K562 (cell line): ENCODE measurements around the gene HES3. TPM values are rescaled to one million over a fixed set of nuclear protein-coding genes. Genes with fewer than 3 reads are reported as not detected.
A peak's percentile ranks its signal among the peaks of the same experiment; 100 is the strongest.

Experiments used
- ATAC-seq: fragments of 200-7000 bp; cut with Tn5 transposase; 3 replicates; pipeline ENCODE4 v1.9.1; 2020; ENCODE audit warnings: moderate library complexity
- BruUV-seq: library from RNA; stranded (reverse); fragments of 400-500 nt; replicated peaks from 2 replicates; lab custom pipeline; 2021; lab: Mats Ljungman, UMichigan
- CTCF ChIA-PET: fragments of 300-600 bp; formaldehyde crosslinking; extraction: SDS; loops from one replicate; lab custom pipeline; 2021; ENCODE audit warnings: low intra/inter-chr PET ratio; lab: Yijun Ruan, JAX
- POLR2A ChIA-PET: fragments of 300-600, 350-650 bp; sonication (Branson Sonifier 250); formaldehyde crosslinking; extraction: SDS; loops from one replicate; lab custom pipeline; 2021; ENCODE audit warnings: antibody characterized with exemption, inconsistent platforms; lab: Yijun Ruan, JAX
- DNase-seq, 4 experiments: peaks; one replicate each; pipeline versions ENCODE4 v3.0.0 to v3.0.0-alpha.2; 2011 to 2018; ENCODE audit warnings: low spot score in 3 of 4, mixed read lengths in 3 of 4; ENCODE audit errors: extremely low read depth in 1 of 4
- FAIRE-seq: peaks from 2 replicates; lab custom pipeline; 2011; peaks lifted over from hg19 to GRCh38; lab: Jason Lieb, UNC
- H2AFZ ChIP-seq: 2 replicates; pipeline ENCODE4 v1.6.0; 2011; ENCODE audit warnings: low read depth, low read length, control low read depth, inconsistent platforms
- H3K27ac ChIP-seq: fragments of 200-600 bp; 3 replicates; pipeline ENCODE4 v1.8.0; 2011; ENCODE audit warnings: low read depth, mild to moderate bottlenecking, control low read depth, inconsistent platforms, low read length, moderate library complexity, mixed read lengths; ENCODE audit errors: extremely low read depth
- H3K27me3 ChIP-seq, 2 experiments: fragments of 300-600 bp in 1 of 2; 2 replicates in 1 of 2; 3 replicates in 1 of 2; pipeline versions ENCODE4 v1.6.0 to v1.8.0; 2011; ENCODE audit warnings: inconsistent platforms in 2 of 2, low read length in 2 of 2, mild to moderate bottlenecking in 1 of 2, mixed read lengths in 1 of 2, moderate library complexity in 1 of 2; ENCODE audit not compliant: control insufficient read depth in 2 of 2, insufficient read depth in 2 of 2
- H3K36me3 ChIP-seq: fragments of 300-600 bp; 3 replicates; pipeline ENCODE4 v1.8.0; 2011; ENCODE audit warnings: mild to moderate bottlenecking, low read length, inconsistent platforms; ENCODE audit not compliant: control insufficient read depth, insufficient read depth
- H3K4me1 ChIP-seq, 2 experiments: fragments of 200-600 bp in 1 of 2; replicated peaks in 1 of 2; 2 replicates in 1 of 2; 3 replicates in 1 of 2; pipeline versions ENCODE4 v1.5.1 to v1.8.0; 2011; ENCODE audit warnings: inconsistent platforms in 2 of 2, low read length in 2 of 2, mild to moderate bottlenecking in 1 of 2, mixed read lengths in 1 of 2, moderate library complexity in 1 of 2; ENCODE audit not compliant: control insufficient read depth in 2 of 2, insufficient read depth in 2 of 2
- H3K4me2 ChIP-seq: 2 replicates; pipeline ENCODE4 v1.6.1; 2011; ENCODE audit warnings: low read length, control low read depth, inconsistent platforms, mixed read lengths; ENCODE audit not compliant: insufficient read depth
- H3K4me3 ChIP-seq: fragments of 200-600 bp; sonication (generic), shearing (Covaris generic); 2 replicates; pipeline ENCODE4 v1.5.1; 2016; ENCODE audit warnings: control low read depth, inconsistent platforms
- H3K79me2 ChIP-seq: fragments of 200-600 bp; 3 replicates; pipeline ENCODE4 v1.8.0; 2011; ENCODE audit warnings: low read length, inconsistent platforms; ENCODE audit not compliant: control insufficient read depth, insufficient read depth
- H3K9ac ChIP-seq, 2 experiments: 2 replicates each; pipeline versions ENCODE4 v1.6.0 to v1.6.1; 2011; ENCODE audit warnings: low read depth in 2 of 2, low read length in 2 of 2, control low read depth in 1 of 2, inconsistent platforms in 1 of 2, mild to moderate bottlenecking in 1 of 2, mixed read lengths in 1 of 2; ENCODE audit not compliant: insufficient read depth in 1 of 2
- H3K9me1 ChIP-seq: one replicate; pipeline ENCODE4 v1.6.0; 2011; ENCODE audit warnings: inconsistent platforms, mild to moderate bottlenecking, low read length, moderate library complexity; ENCODE audit not compliant: control insufficient read depth, insufficient read depth
- H3K9me3 ChIP-seq: replicated peaks from 2 replicates; pipeline ENCODE4 v1.5.1; 2011; ENCODE audit warnings: low read depth, low read length, inconsistent platforms; ENCODE audit not compliant: control insufficient read depth, insufficient read depth
- H4K20me1 ChIP-seq: replicated peaks from 2 replicates; pipeline ENCODE4 v1.6.1; 2011; ENCODE audit warnings: low read length, inconsistent platforms, mixed read lengths; ENCODE audit not compliant: control insufficient read depth, insufficient read depth
- BMI1 ChIP-seq: fragments of 150-350 bp; IDR thresholded peaks from 2 replicates; pipeline ENCODE4 v1.6.1; 2014; ENCODE audit warnings: low read length
- CEBPB ChIP-seq: fragments of 450-650 bp; IDR thresholded peaks from 2 replicates; pipeline ENCODE4 v1.6.1; 2016; ENCODE audit warnings: missing genetic modification characterization, missing compliant biosample characterization
- CEBPG ChIP-seq, 3 experiments: fragments of 200-800 bp in 1 of 3; sonication (Bioruptor generic) in 1 of 3; sonication (generic) in 1 of 3; formaldehyde crosslinking in 1 of 3; IDR thresholded peaks in 2 of 3; conservative IDR thresholded peaks in 1 of 3; 2 replicates each; pipeline versions ENCODE4 v1.6.1 to v1.8.0; 2016 to 2022; ENCODE audit warnings: missing compliant biosample characterization in 2 of 3, missing genetic modification characterization in 2 of 3, mild to moderate bottlenecking in 1 of 3, missing genetic modification reagents in 1 of 3
- CXXC5 ChIP-seq: fragments of 250-450 bp; sonication (Bioruptor Pico); IDR thresholded peaks from 2 replicates; pipeline ENCODE4 v1.8.0; 2022; ENCODE audit warnings: inconsistent platforms, mild to moderate bottlenecking, moderate library complexity
- FOXO4 ChIP-seq: fragments of 450-650 bp; formaldehyde crosslinking; IDR thresholded peaks from 2 replicates; pipeline ENCODE4 v1.4.0; 2020; ENCODE audit warnings: mild to moderate bottlenecking, moderate library complexity
- HDAC2 ChIP-seq: fragments of 450-650 bp; IDR thresholded peaks from 2 replicates; pipeline ENCODE4 v1.6.1; 2016; ENCODE audit warnings: mild to moderate bottlenecking
- KDM1A ChIP-seq, 2 experiments: fragments of 450-650 bp; IDR thresholded peaks; 2 replicates each; pipeline ENCODE4 v1.6.1; 2016; ENCODE audit warnings: mild to moderate bottlenecking in 2 of 2
- KLF13 ChIP-seq: fragments of 450-650 bp; IDR thresholded peaks from 2 replicates; pipeline ENCODE4 v1.6.1; 2016; ENCODE audit warnings: missing genetic modification characterization, low read depth, mild to moderate bottlenecking, missing compliant biosample characterization, moderate library complexity, borderline replicate concordance
- MAFF ChIP-seq: IDR thresholded peaks from 2 replicates; pipeline ENCODE4 v1.6.1; 2012; ENCODE audit warnings: low read length, improper control_type of control experiment
- MAFG ChIP-seq: fragments of 450-650 bp; conservative IDR thresholded peaks from 2 replicates; pipeline ENCODE4 v1.6.1; 2016; ENCODE audit warnings: missing genetic modification characterization, missing compliant biosample characterization
- NFE2 ChIP-seq: IDR thresholded peaks from 2 replicates; pipeline ENCODE4 v1.6.1; 2014; ENCODE audit warnings: antibody characterized with exemption, low read depth
- PHF21A ChIP-seq: fragments of 450-650 bp; IDR thresholded peaks from 2 replicates; pipeline ENCODE4 v1.6.1; 2017; ENCODE audit warnings: low read depth, borderline replicate concordance
- RCOR1 ChIP-seq, 2 experiments: IDR thresholded peaks; 2 replicates each; pipeline ENCODE4 v1.6.1; 2012; ENCODE audit warnings: low read depth in 2 of 2, low read length in 2 of 2, borderline replicate concordance in 1 of 2, improper control_type of control experiment in 1 of 2
- ZNF316 ChIP-seq: fragments of 450-650 bp; IDR thresholded peaks from 2 replicates; pipeline ENCODE4 v1.6.1; 2016
- ZNF830 ChIP-seq: fragments of 250-450 bp; sonication (Bioruptor Pico); IDR thresholded peaks from 2 replicates; pipeline ENCODE4 v1.5.0; 2021; ENCODE audit warnings: mild to moderate bottlenecking
- WGBS: fragments of 100-300 bp; shearing (Covaris generic); methylation state at CpG from one replicate; pipeline ENCODE4 v1.1.6; 2016; ENCODE audit warnings: low coverage, mixed read lengths; ENCODE audit not compliant: insufficient coverage; ENCODE audit errors: missing lambda C conversion rate; 5-methylcytosine and 5-hydroxymethylcytosine counted together
- in situ Hi-C: fragments of 300-500 bp; cut with MboI; formaldehyde crosslinking; loops from 4 replicates; pipeline ENCODE4 v1.15.0; 2018; ENCODE audit warnings: inconsistent platforms, mixed read lengths
- intact Hi-C: fragments of 100-400 bp; cut with micrococcal nuclease; formaldehyde crosslinking; loops from 2 replicates; pipeline ENCODE4 v1.14.2; 2022
- polyA plus RNA-seq, 8 experiments: library from polyadenylated mRNA; depleted of rRNA in 4 of 8; stranded (reverse) in 5 of 8; unstranded in 3 of 8; fragments of >200 nt; fragmentation: Nextera tagmentation in 2 of 8; fragmentation: Illumina TruSeq in 1 of 8; extraction: Ambion mirVana in 2 of 8; extraction: Trizol in 1 of 8; gene quantifications; 2 replicates each; pipeline versions ENCODE4 v1.2.1 to v1.2.3, GENCODE V29; 2011 to 2014; ENCODE audit warnings: inconsistent platforms in 1 of 8, missing spikeins in 1 of 8
- total RNA-seq, 7 experiments: library from RNA; depleted of rRNA in 6 of 7; stranded (reverse); fragments of >200 nt in 6 of 7; fragmentation: Illumina TruSeq in 2 of 7; extraction: Trizol in 2 of 7; gene quantifications; 2 replicates each; pipeline versions ENCODE4 v1.2.1 to v1.2.3, GENCODE V29; 2011 to 2021; ENCODE audit warnings: low replicate concordance in 1 of 7
- TF ChIP-seq, protein P1 (sequence below): fragments of 450-650 bp; IDR thresholded peaks from 2 replicates; pipeline ENCODE4 v1.6.1; 2016; ENCODE audit warnings: borderline replicate concordance
- TF ChIP-seq, protein P2 (sequence below), 2 experiments: fragments of 450-650 bp in 1 of 2; sonication (generic) in 1 of 2; formaldehyde crosslinking in 1 of 2; IDR thresholded peaks in 1 of 2; conservative IDR thresholded peaks in 1 of 2; 2 replicates each; pipeline versions ENCODE4 v1.6.1 to v1.8.1; 2016 to 2023; ENCODE audit warnings: mild to moderate bottlenecking in 2 of 2, moderate library complexity in 2 of 2, inconsistent platforms in 1 of 2, missing genetic modification reagents in 1 of 2

Gene HES3
- total and polyA plus RNA-seq, 9 of the 15 experiments (the other 6 are each of a cell fraction or from before 2014, with no cell fraction given) = not detected

DNA sequence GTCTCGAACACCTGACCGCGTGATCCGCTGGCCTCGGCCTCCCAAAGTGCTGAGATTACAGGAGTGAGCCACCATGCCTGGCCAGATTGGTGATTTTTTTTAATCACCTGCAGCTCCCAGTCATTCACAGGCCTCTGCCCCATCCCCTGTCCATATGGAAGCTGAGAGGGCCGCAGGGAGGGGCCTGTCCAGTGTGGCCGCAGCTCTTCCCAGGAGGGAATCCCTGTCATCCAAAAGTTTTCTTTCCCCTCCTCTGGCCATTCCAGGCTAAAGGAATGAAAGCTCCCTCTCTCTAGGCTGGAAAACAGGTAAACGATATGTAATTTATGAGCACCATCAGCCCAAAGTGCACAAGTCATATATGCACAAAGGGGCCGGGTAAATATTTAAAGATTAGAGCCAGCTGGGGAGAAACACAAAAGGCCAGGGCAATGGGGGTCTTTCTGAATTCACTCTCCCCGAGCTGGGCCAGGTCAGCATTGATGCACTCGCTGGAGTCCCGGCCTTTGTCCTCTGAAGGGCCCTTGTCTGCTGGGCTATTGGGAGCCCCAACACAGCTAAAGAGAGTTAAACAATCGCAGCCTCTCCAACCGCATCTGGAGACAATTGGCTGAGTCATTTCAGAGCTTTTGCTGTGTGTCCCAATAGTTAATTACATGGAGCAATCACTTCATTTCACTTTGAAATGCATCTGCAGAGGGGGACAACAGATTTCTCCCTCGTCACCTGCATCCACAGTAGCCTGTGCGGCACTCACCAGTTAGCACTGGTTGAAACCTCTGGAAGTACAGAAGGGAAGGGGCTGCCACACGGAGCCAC, 3.8 kb upstream of the HES3 start:
- in situ Hi-C loops (no loop called here), intact Hi-C loops (no loop called here)
- WGBS = 30% methylated on average over 17 of the region's 17 CpGs

More for the DNA sequence above, 3.8 kb upstream of the HES3 start:
- CTCF ChIA-PET = interaction anchor here (0.6 kb wide), 1 partner anchor 135 kb away, joined by 3 read pairs; no protein-coding TSS in a partner anchor
- Histone ChIP-seq H3K36me3 (no peaks in the 10 kb centered on the region), H3K4me2 (no peak overlapping the region), H3K27me3 (peaks cover 35 to 47% of the 10 kb centered on the region in 2 experiments), H2AFZ (no peak overlapping the region)
- POLR2A ChIA-PET = interaction anchor here (0.5 to 1.2 kb wide), 6 partner anchors 10 to 92 kb away, joined by 3 to 5 read pairs (median 4); no protein-coding TSS in a partner anchor
- no TSS peak for BruUV-seq
- TF ChIP-seq CEBPG (CRISPR knock-in tag; IDR thresholded peaks at IDR 0.05) (peak; percentile 19; the same call in 1 of the 2 replicates), CEBPG (tag; conservative IDR thresholded peaks at IDR 0.05 in 1 of 2, IDR thresholded peaks at IDR 0.05 in 1 of 2) (peak in 1 of 2 experiments; percentile 66; a peak in 2 of 4 replicates), BMI1 (no peak), PHF21A (peak; percentile 97), MAFG (tag) (peak; percentile 49), ZNF316 (peak; percentile 54), FOXO4 (CRISPR knock-in tag) (no peak), CXXC5 (CRISPR knock-in tag) (no peak), HDAC2 (peak; percentile 42; the same call in 1 of the 2 replicates), MAFF (0 out of 2 replicates have a peak, but pooled peaks have one; percentile 26), NFE2 (peak; percentile 76), KDM1A (IDR thresholded peaks at IDR 0.05) (peak; percentile 87), RCOR1 (IDR thresholded peaks at IDR 0.05; ENCODE audit: borderline replicate concordance in 1 of 2, low read depth in 2 of 2, low read length in 2 of 2) (peak in 1 of 2 experiments; percentile 80; a peak in 2 of 4 replicates), KLF13 (no peak), ZNF830 (CRISPR knock-in tag) (no peak), CEBPB (tag) (peak; percentile 73)
- TF ChIP-seq, protein P1, sequence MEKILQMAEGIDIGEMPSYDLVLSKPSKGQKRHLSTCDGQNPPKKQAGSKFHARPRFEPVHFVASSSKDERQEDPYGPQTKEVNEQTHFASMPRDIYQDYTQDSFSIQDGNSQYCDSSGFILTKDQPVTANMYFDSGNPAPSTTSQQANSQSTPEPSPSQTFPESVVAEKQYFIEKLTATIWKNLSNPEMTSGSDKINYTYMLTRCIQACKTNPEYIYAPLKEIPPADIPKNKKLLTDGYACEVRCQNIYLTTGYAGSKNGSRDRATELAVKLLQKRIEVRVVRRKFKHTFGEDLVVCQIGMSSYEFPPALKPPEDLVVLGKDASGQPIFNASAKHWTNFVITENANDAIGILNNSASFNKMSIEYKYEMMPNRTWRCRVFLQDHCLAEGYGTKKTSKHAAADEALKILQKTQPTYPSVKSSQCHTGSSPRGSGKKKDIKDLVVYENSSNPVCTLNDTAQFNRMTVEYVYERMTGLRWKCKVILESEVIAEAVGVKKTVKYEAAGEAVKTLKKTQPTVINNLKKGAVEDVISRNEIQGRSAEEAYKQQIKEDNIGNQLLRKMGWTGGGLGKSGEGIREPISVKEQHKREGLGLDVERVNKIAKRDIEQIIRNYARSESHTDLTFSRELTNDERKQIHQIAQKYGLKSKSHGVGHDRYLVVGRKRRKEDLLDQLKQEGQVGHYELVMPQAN = no peak
- TF ChIP-seq, protein P2, sequence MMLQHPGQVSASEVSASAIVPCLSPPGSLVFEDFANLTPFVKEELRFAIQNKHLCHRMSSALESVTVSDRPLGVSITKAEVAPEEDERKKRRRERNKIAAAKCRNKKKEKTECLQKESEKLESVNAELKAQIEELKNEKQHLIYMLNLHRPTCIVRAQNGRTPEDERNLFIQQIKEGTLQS (IDR thresholded peaks at IDR 0.05) = no peak
- TF ChIP-seq, protein P2 (CRISPR knock-in tag; conservative IDR thresholded peaks at IDR 0.05) = no peak
- TF ChIP-seq, all 486 proteins: peak for 10
- FAIRE-seq = peak; percentile 54
- ATAC-seq = no peak
- H3K9me3 ChIP-seq = no peaks in the 10 kb centered on the region
- peaks cover 6% of the 10 kb centered on the region; the same call in 1 of the 2 replicates for H4K20me1 ChIP-seq
- H3K79me2 ChIP-seq = peaks cover 6% of the 10 kb centered on the region
- H3K9me1 ChIP-seq = no peaks in the 10 kb centered on the region
- H3K4me3 ChIP-seq = no peak overlapping the region
- no peak overlapping the region for H3K27ac ChIP-seq
- no peak overlapping the region for H3K9ac ChIP-seq
- H3K4me1 ChIP-seq = peaks cover 0 to 41% of the 10 kb centered on the region in 2 experiments; a peak in 3 of 5 replicates
- DNase-seq = no peak
